ENCODE data around the gene FRMD3.

FRMD3 gene

DNA sequence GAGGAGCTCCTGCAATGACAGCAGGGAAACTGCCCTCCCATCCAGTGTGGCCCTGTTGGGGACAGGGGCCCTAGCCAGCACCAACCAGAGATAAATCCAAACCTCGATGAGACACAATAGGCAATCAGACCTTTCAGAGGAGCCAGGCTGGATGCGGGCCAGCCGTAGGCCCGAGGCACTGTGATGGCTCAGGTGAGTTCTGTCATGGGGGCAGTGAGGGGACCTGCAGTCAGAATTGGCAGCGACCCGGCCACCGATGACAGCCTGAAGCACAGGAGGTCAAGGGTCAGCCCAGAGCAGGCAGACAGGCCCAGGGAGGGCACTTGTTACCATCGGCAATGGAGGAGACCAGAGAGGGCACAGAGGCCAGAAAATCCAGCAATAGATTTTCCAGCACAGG lies 90.8 kb downstream of the FRMD3 start:
- FAIRE-seq = no peak
- DNase-seq (ENCODE audit: insufficient read length, low spot score) = no peak
- TF ChIP-seq, protein P1, sequence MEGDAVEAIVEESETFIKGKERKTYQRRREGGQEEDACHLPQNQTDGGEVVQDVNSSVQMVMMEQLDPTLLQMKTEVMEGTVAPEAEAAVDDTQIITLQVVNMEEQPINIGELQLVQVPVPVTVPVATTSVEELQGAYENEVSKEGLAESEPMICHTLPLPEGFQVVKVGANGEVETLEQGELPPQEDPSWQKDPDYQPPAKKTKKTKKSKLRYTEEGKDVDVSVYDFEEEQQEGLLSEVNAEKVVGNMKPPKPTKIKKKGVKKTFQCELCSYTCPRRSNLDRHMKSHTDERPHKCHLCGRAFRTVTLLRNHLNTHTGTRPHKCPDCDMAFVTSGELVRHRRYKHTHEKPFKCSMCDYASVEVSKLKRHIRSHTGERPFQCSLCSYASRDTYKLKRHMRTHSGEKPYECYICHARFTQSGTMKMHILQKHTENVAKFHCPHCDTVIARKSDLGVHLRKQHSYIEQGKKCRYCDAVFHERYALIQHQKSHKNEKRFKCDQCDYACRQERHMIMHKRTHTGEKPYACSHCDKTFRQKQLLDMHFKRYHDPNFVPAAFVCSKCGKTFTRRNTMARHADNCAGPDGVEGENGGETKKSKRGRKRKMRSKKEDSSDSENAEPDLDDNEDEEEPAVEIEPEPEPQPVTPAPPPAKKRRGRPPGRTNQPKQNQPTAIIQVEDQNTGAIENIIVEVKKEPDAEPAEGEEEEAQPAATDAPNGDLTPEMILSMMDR (IDR thresholded peaks at IDR 0.05; ENCODE audit: insufficient read depth, missing control alignments) = no peak

DNA sequence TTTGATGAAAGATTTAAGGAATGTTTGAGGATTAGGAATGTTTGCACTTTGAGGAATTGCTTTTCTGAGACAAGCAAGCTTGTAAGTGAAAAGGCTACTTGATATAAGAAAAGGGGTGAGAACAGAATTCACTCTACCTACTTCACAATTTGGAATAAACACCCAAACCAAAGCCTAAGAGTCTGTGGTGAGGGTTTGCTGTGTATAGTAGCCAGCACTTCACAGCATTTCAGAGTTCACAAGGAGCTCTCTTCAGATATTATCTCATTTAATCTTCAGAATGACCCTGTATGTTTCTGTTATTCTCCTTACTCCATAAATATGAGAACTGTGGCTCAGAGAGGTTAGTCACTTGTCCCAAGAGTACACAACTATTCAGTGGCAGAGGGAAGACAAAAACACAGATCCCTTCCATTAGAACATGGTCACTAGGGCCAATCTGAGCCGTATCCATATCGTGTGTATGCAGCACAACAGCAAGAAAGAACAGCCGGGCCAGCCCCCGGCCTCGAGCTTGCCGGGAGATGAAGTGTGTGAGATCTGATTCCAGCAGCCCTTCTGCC lies 92.4 kb downstream of the FRMD3 start:
- no peak for DNase-seq (ENCODE audit: insufficient read length, low spot score)
- no peak for FAIRE-seq
- TF ChIP-seq, protein P1 (IDR thresholded peaks at IDR 0.05; ENCODE audit: insufficient read depth, missing control alignments) = no peak

DNA sequence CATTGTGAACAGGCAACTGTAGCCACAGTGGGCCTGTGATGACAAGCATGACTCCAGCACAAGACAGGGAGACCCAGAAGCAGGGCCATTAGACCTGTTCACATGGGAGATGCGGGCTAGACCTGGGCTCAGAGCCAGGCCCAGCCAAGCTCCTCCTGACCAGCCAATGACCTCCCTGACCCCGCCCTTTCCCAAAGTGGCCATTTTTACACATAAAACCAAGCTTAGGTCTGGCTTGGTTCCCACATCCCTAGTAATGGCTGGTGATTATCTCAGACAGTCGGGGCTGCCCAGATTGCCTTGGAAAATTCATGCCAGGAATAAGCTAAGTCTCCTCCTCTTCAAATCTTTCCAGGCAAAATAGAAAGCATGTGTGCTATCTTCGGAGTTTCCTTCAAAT lies 94.1 kb downstream of the FRMD3 start:
- DNase-seq (ENCODE audit: insufficient read length, low spot score) (no peak), FAIRE-seq (no peak)
- TF ChIP-seq, protein P1 (IDR thresholded peaks at IDR 0.05; ENCODE audit: insufficient read depth, missing control alignments) = no peak

DNA sequence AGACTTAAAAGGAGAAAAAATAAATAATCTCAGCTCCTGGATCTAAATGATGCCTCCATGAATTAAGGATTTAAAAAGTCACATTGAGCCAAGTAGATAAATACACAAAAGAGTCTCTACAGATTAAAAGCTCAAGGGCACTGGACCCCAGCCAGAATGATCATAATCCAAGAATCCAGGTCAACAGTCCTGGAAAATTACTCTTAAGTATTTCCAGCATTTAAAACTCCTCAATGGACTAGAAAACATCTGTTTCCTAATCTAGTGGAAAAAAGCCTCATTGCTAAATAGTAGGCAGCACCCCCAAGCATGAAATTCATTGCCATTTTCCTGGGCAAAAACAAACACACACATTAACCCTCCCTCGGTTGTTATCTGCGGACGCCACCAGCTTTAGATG lies 96.8 kb downstream of the FRMD3 start:
- TF ChIP-seq, protein P1 (IDR thresholded peaks at IDR 0.05; ENCODE audit: insufficient read depth, missing control alignments) = no peak
- FAIRE-seq = no peak
- no peak for DNase-seq (ENCODE audit: insufficient read length, low spot score)

DNA sequence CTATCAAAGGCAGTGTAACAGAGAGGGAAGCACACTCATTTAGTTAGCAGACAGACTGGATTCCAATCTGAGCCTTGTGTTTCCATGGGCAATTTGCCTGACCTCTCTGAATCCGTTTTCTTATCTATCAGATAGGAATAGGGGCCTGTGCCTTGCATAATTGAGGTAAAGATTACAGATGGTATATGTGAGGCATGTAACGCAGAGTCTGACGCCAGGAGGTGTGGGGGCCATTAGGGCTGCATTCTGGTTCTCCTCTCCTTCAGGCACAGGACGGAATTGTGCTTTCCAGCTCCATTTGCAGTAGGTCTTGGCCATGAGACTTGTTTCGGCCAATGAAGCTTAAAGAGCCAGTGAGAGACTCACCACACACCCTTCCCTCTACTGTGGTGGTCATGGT lies 97.6 kb downstream of the FRMD3 start:
- FAIRE-seq = no peak
- no peak for DNase-seq (ENCODE audit: insufficient read length, low spot score)
- TF ChIP-seq, protein P1 (IDR thresholded peaks at IDR 0.05; ENCODE audit: insufficient read depth, missing control alignments) = no peak

DNA sequence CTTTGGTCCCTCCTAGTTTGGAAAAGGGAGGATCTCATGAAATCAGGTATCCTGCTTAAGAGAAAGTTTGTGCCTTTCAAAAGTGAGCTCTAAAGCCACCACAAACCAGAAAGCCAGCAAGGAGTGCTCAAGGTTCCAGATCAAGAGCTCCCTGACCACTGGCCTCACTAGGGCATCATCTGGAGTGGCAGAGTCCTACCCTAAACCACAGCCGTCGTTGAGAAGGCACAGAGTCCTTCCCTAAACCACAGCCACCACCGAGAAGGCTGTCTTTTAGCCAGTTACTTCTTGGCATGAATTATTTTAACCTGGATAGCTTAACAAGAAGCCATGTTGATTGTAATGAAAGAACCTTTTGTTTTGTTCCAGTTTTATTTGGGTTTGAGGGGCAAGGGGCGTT lies 102.9 kb downstream of the FRMD3 start:
- TF ChIP-seq, protein P1 (IDR thresholded peaks at IDR 0.05; ENCODE audit: insufficient read depth, missing control alignments) = no peak
- DNase-seq (ENCODE audit: insufficient read length, low spot score) (no peak), FAIRE-seq (no peak)

DNA sequence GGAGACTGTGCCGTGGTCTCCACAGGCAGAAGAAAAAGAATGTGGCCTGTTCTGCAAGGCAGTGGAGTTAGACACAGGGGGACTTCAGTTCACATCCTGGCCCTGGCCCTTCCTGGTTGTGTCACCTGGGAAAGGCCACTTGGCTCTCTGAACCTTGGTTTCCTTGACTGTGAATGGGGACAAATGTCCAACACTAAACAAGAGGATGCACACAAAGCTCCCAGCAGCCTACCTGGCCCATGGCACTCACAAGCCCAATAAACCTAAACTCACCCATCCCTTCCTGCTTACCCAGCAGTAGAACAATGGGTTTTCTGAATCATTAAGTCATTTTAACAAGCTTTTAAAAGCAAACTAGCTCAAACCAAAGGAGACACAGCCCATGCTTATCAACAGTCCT lies 103.9 kb downstream of the FRMD3 start:
- no peak for FAIRE-seq

More for the DNA sequence above, 103.9 kb downstream of the FRMD3 start:
- DNase-seq (ENCODE audit: insufficient read length, low spot score) = no peak
- TF ChIP-seq, protein P1 (IDR thresholded peaks at IDR 0.05; ENCODE audit: insufficient read depth, missing control alignments) = no peak
